GM21423 (cell line): ENCODE measurements around the gene TBX10.
"Not testable (repeated sequence)": the region's sequence is repeated elsewhere in the genome, so short reads cannot be mapped to it uniquely, and the experiment has no call there.

Experiments
- ATAC-seq: cut with Tn5 transposase; IDR thresholded peaks from one replicate; pipeline ENCODE4 v1.9.1; 2021; ENCODE audit warnings: mild to moderate bottlenecking, moderate library complexity; ENCODE audit not compliant: unreplicated experiment

Gene TBX10

DNA sequence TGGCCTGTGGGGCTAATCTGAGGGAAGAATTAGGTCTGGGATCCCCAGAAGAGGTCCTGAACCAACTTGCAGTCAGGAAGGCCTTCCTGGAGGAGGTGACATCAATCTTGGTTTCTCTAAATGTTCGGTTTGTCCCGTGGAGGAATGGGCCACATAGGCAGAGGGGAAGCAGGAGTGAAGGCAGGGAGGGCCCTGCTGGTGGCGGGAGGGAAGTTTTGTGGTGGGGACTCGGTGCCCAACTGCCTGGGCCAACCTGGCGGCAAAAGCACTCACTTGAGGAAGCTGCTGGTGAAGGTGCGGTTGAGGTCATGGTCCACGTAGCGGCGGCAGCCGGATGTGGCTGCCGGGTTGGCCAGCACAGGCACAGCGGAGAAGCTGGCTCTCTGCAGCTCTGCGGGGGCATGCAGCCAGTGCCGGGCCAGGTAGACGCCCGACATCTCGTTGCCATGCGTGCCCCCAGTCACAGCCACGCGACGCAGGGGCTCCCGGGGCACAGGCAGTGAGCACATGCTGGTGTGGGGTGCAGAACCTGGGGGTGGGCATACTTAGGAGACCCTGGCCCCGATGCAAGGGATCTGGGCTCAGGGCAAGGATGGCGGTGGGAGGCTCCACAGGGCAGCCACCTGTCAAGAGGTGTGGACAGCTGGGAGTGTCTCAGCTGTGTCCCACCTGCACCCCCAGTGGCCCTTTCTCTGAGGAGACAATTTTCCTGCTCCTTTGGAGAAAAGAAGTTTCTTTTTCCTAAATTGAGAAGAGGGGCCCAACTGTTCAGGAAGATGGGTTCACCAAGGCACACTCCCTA is 7.2 kb upstream of the TBX10 start:
- ATAC-seq: peak; percentile 24

DNA sequence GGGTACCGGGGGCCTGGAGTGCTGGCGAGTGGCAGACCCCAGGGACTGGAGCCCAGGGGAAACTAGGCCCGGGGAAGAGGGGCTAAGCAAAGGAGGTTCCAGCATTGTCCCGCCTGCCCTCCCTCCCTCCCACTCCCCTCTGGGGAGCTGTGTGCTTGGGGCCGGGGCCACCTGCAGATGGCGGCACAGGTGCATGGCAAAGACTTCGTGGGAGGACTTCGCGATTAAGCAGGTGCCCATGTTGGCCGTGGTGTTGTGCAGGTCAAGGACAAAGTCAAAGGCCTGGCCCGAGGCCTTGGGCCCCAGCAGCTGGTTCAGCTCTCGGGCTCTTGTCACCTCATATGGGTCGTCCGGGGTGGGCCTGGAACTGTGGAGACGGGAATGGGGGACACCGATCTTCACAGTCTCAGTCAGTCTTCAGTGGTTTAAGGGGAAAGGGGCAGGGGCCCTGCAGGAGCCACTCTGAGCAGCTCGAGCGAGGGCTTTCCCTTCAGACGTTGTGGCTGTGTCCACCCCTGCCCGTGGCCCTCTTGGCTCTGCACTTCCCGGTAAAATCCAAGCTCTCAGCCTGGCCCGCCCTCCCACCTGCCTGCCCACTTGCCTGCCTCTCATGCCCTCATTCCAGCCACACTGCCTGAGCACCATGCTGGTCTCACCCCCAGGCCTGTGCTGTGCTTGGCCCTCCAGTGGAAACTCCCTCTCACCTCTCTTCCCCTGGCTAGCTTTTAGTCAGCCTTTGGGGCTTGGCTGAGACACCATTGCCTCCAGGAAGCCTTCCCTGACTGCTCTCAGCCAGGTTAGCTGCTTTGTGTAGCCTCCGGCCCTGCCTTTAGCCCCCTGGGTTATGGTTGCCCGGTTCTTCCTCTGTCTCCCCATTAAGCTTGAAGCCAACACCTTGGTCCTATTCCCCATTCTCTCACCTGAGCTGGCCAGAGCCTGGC is 6.2 kb upstream of the TBX10 start:
- ATAC-seq: no peak

DNA sequence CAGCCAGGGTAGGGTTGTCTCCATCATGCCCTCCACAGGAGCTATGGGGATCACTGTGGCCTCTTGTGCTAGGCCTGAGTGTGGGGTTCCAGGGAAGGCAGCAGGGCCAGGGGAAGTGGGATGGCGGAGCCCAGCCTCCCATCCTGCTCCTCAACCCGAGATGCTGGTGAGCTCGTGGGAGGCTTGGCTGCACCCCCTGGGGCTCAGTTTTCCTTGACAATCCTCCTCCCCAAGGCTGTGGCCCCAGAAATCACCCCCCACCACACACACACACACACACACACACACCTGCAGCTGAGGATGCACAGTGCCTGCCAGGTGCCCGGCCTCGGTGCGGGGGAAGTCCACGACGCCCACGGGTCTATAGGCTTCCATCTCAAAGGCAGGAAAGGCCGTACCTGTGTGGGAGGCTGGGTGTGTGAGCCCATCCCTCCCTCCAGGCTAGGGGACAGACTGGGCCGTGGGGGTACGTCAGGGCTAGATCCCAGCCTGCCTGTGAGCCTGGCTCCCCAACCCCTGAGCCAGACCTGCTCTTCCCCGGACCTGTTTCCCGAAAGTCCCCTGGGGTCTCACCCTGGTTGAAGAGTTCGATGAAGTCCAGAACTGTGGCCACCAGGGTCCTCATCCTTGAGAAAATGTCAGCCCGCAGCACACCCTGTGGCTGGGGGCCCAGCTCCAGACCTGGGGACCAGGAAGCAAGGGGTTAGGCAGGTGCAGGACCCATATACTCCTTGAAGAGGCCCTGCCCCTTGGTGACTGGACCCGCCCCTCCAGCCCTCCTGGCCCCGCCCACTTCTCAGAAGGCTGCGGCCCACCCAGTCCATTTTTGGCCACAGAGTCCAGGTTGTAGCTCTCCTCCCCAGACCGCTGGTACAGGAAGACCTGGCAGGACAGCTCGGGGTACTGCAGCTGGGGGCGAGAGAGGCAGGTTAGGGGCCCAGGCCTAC is 5.2 kb upstream of the TBX10 start:
- no peak for ATAC-seq

DNA sequence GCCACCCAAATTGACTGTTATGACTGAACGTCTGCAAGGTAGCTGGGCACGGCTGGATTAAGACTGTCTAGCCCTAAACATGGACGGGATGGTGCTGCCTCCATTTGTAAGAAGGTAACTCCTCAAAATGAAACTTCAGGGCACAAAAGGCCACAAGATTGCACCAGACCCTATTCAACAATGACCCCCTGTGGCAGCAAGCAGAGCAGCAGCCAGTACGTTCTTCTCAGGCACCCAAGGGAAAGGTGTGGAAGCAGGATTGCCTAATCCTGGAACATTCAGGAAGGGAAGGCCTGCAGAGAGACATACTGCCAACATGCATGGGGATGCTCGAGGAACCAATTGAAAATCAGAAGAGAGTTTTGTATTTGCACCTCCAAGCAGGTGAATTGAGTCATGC is 4.5 kb upstream of the TBX10 start:
- no peak for ATAC-seq

DNA sequence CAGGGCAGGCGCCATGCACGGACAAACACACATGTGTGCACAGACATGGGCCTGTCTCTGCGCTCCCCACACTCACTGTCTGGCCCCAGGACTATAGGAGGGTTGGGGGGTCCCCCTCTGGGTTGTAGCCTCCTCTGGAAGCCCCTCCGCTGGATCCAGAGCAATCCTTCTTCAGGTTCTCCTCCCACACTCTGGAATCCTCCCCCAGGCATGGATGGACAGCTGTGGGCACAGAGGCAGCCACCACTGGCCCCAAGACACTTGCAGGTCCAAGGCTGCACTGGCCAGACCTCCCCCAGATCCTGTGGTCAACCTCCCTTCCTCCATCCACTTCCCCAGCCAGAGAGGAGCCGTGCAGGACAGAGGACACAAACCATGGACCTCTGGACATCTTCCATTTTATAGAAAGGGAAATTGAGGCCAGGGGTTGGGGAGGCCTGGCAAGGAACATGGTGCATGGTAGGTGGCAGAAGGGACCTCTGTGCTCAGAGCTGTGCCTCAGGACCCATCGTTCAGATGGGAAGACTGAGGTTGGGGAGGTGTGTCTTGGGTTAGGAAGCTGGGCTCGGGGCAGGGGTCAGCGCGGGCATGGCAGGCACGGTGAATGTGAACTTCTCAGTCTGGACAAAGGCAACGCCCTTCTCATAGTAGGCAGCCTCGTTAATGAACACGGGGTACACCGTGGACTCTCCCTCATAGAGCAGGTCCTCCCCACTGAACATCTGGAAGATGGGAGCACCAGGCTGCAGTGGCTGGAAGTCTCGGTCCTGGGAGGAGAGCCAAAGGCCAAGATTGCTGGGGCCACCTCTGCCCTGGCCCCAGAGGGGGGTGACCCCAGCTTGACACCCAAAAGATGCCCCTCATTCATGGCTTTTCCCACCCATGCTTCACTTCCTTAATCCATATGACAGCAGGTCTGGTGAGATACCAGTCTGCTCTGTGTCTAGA is 2.9 kb upstream of the TBX10 start:
- ATAC-seq: no peak

DNA sequence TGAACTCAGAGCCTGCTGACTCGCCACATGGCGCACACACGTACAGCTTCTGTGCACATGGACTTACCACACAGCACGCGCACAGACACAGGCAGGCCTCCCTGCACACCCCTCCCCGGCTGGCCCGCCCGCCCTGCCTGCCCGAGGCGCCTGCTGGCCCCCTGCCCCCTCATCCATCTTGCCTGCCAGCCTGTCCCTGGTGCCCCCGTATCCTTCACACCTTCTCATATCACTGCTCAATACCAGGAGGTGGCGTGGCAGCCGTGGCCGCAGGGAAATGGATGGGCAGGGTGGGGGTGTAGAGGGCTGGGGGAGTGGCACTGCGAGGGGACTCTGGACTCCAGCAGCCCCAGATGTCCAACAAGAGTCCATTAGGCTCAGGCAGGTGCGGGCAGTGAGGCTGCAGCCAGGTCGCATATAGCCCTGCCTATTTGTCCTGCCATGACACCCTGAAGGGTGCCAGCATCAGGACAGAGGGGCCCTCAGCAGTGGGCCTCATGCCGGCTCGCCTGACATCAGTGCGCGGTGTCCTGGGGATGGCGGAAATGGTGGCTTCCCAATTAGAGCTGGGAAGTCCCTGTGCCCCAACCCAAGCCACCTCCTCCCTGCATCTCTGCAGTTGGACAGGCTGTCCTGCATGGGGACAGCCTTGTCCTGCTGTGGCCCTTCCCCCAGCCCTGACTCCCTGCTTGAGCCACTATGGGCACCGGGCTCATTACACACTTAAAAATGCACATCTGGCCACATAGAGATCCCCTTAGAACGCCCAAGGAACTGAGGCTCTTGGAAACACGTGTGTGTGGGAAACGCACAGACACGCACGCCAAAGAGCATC is 2.0 kb upstream of the TBX10 start:
- ATAC-seq: no peak

DNA sequence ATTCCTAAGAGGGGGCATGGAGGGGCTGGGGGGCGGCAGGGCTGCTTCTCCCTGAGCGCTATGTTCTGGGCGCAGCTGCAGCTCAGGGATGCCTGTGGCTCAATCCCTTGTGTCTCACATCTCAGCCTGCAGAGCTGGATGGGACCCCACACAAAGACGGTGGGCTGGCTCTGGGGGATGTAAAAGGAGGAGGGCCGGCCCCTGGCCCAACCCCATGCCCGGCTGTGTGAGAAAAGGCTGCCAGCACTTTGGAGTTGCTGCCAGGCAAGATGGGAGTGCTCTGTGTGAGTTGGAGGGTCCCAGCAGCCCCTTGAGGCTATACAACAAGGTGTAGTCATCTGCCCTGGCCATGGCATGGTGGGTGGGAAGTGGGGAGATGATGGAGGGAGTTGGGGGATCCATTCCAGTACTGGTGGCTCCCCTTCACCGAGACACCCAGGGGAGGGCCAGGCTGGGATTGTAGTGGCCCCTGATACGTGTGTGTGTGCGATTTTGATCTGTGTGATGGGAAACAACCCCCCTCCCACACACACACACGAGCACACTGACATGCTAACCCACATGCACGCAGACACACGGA is 1.3 kb upstream of the TBX10 start:
- no peak for ATAC-seq

DNA sequence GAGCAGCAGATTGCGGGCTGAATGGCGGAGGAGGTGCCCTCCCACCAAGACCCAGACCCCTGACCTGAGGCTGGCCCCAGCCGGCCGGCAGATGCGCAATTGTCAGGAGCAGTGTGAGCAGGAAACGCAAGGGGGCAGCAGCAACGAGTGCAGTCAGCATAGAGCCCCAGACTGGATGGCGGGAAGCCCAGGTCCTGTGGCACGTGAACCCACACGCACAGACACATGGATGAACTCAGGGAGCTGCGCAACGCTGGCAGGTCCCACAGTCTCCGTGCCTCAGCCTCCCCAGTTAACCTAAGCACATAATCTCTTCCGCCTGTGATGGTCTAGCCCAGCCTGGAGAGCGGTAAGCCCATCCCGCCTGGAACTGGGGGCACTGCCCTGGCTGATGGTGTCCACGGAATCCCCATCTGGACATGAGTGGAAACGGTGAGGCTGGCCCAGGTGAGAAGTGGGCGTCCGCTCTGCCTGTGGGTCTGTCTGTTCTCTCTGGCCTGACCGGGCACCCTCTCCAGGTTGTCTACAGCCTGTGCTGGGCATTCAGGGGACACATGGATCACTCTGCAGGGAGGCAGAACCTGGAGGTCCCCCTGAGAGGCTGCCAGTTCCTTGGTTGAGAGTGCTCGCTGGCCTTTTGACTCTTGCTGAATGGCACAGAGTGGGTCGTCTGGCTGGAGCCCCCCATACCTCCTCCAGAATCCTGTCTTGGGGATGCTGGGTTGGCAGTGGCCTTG is 626 bp upstream of the TBX10 start:
- ATAC-seq: no peak

DNA sequence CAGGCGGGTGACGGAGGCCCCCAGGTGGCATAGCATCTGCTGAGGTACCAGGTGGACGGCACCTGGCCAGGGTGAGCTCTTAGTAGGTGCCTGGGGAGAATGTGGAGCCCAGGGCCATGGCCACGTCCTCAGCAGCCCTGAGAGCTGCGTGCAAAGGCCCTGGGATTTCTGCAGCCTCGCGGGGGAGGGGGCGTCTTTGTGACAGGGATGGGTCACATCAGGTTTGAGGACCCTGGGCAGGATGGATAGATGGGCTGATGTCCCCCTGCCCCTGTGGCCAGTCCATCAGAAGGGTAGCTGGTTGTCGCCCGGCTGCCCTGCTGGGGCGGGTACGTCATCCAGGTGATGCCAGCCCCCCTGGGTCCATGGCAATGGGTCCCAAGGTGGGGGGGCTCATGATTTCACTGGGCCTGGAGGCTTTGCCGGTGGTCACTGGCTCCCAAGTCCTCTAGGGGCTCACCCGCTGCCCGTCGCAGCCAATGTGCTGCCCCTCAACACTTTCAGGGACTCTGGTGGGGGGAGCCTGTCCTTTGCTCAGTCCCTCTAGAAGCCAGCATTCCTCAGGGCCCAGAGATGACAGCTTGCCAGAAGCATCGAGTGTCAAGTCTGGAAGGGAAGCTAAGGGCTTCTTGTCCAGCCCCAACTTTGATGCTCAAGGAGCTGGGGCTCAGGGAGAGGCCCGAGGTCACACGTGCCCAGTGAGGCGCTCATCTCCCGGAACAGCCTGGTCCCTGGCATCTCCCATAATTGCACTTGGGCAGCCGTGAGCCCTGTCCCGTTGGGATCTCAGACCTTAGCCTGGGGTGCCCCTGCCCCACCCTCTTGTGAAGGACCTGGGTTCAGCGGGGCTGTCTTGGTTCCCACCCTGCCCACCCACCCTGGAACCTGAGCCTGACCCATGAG is 777 bp downstream of the TBX10 start:
- ATAC-seq: no peak

DNA sequence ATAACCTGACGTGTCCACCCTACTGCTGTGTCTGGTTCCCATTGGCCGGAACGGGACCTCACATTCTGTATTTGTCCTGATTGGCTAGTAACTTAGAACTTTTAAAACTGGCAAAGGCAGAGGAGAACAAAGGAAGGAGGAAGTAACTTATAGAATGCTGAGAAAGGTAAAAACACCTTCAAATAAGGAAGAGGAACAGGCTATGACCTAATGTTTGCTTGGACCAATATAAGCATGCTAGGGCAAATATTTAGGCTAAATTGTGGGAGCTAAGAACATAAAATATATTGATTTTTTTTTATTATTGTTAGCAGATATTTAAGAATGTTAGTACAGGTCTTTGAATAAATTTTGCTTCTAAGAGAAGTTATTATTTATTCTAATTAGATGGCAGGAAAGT is 2.1 kb downstream of the TBX10 start:
- not testable (repeated sequence) for ATAC-seq

DNA sequence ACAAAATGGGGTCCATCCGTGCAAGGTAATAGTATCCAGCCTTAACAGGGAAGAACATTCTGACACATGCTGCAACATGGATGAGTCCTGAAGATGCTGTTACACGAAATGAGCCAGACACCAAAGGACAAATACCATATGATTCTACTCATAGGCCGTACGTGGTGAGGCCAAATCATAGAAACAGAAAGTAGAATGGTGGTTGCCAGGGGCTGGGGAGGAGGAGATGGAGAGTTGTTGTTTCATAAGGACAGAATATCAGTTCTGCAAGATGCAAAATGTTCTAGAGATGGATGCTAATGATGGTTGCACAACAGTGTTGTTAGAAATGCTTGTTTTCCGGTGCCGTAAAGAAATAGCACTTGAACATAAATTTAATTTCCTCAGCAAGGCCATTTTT is 2.6 kb downstream of the TBX10 start:
- ATAC-seq: no peak

DNA sequence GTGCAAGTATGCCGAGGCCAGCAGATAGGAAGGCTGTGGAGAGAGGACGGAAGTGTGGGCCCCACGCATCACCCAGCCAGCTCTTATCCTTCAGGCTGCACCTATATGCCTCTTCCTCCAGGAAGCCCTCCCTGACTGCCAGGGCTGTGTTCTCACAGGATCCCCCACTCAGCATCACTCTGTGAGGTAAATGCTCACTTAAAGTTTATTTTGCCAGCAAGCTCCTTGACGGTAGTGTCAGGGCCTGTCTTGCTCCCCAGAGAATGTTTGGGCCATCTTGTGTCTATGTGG is 4.4 kb downstream of the TBX10 start:
- no peak for ATAC-seq

DNA sequence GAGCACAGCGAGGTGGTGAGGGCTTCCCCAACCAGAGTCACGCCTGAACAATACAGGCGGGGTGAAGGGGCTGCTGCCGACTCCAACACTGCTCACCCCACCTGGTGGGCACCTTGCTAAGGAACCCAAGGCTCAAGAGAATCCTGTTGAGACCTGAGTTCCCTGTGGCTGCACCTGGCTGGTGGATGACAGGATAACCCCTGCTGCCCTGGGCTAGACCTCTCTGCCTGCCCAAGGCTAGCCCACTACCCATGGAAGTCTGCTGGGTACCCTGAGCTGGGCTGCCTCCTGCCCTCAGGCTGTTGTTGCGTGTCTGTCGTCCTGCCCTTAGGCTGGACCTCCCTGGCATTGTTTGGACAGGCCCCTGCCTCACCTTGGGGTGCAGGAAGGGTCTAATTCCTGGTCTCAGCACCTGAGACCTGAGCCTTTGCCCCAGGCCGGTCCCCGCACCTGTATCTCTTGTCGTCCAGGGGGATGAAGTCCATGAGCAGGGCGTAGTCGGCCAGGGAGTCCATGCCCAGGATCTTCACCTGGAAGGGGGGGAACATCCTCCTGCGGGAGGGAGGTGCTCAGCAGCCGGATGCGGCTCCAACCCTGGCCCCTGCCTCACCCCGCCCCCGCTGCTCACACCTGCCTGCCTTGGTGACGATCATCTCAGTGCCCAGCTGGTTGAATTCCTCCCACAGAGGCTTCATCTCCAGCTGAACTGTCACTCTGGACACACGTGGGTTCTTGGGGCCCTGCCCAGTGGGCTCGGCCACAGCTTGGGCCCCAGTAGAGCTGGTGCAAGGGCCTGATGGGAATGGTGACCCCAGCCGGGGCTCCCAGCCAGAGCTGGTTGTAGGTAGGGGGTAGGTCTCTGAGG is 5.0 kb downstream of the TBX10 start:
- ATAC-seq: no peak

DNA sequence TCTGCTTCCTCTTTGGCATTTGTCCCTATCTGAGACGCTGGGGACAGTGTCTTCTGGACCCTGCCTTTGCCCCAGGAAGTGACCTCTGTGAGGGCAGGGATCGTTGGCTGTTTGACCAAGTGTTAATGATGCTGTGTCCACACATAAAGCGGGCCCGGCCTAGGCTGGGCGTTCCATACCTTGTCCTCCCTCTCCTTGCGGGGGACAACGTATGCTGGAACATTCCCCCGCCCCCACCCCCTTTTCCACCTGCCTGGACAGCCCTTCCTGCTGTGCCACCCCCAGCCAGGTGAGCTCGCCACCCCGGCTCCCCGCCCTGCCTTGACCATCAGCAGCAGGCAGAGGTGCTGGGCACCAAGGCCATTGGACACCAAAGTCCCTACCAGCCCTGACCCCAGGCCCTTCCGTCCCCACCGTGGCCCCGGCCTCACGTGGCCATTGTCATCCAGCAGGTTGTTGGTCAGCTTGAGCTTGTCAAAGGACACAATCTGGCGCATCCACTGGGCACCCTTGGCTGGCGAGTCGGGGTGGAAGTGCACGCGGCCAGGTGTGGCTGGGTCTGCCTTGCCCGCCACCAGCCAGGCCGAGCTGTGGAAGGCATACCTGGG is 5.7 kb downstream of the TBX10 start:
- no peak for ATAC-seq

DNA sequence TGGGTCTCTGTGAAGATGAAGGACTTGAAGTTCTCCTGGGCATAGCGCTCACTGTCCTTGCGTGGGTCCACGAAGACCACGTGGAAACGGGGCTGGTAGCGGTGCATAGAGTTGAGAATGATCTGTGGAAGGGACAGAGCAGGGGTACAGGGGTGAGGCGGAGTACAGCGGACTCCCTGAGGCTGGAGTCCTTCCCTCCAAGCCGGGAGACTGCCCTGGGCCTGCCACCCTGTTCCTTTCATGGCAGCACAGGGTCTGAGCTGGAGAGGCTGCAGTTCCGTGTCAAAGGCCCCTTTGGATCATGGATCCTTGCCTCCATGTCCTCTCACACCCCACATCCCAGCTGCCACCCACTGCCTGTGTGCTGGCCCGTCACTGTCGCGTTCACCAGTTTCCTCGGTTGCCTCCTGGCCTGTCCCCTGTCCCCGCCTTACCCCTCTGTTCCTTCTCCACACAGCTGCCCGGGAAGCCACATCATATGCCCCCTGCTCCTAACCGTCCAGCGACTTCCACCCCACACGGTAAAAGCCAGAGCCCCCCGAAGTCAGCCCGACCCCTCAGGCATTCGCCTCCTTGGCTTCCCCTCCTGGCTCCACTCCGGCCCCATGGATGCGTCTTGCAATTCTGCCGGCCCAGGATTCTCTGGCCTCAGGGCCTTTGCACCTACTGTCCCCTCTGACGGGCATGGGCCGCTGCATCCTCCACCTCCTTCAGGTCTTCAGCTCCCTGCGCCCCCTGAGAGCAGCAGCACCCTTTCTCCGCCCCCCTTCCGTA is 6.4 kb downstream of the TBX10 start:
- no peak for ATAC-seq
